Heart left ventricle (tissue), 16 donors: ENCODE measurements around the gene CAMK2N2. TPM values are rescaled to one million over a fixed set of nuclear protein-coding genes. Genes with fewer than 3 reads are reported as not detected.
A peak's percentile ranks its signal among the peaks of the same experiment; 100 is the strongest.
"Not testable (repeated sequence)": the region's sequence is repeated elsewhere in the genome, so short reads cannot be mapped to it uniquely, and the experiment has no call there.

Source experiments
- ATAC-seq, 4 donors: fragments of 200-7000 bp; cut with Tn5 transposase; one replicate each; pipeline ENCODE4 v1.9.1; 2020 to 2022; ENCODE audit warnings: moderate library complexity in 4 of 4, mild to moderate bottlenecking in 3 of 4, moderate number of reproducible peaks in 1 of 4
- DNase-seq, 5 donors: peaks; one replicate each; pipeline ENCODE4 v3.0.0-alpha.2; 2020
- H3K27ac ChIP-seq, 12 donors: fragments of 200-600 bp; sonication (generic) in 4 of 12; one replicate each; pipeline versions ENCODE4 v1.5.0 to v1.8.0; 2016 to 2022; ENCODE audit warnings: mild to moderate bottlenecking in 2 of 12
- H3K27me3 ChIP-seq, 9 donors: fragments of 200-600 bp; sonication (generic) in 2 of 9; one replicate each; pipeline versions ENCODE4 v1.5.1 to v1.8.0; 2016 to 2022; ENCODE audit warnings: mild to moderate bottlenecking in 3 of 9
- H3K36me3 ChIP-seq, 9 donors: fragments of 200-600 bp; sonication (generic) in 2 of 9; one replicate each; pipeline versions ENCODE4 v1.5.0 to v1.8.0; 2018 to 2022; ENCODE audit warnings: mild to moderate bottlenecking in 2 of 9
- H3K4me1 ChIP-seq, 12 donors: fragments of 200-600 bp; sonication (generic) in 4 of 12; one replicate each; pipeline versions ENCODE4 v1.5.0 to v1.8.0; 2016 to 2022; ENCODE audit warnings: mild to moderate bottlenecking in 3 of 12
- H3K4me3 ChIP-seq, 12 donors: fragments of 200-600 bp; sonication (generic) in 4 of 12; one replicate each; pipeline versions ENCODE4 v1.5.0 to v1.8.0; 2017 to 2022; ENCODE audit warnings: mild to moderate bottlenecking in 9 of 12, moderate library complexity in 4 of 12
- H3K9me3 ChIP-seq, 12 donors: fragments of 200-600 bp; sonication (generic) in 4 of 12; one replicate each; pipeline versions ENCODE4 v1.5.0 to v1.8.0; 2016 to 2022; ENCODE audit warnings: mild to moderate bottlenecking in 1 of 12
- POLR2A ChIP-seq, 2 donors: fragments of 450-650 bp; IDR thresholded peaks; one replicate each; pipeline ENCODE4 v1.6.1; 2017; ENCODE audit warnings: antibody characterized with exemption in 2 of 2, mild to moderate bottlenecking in 2 of 2, moderate library complexity in 2 of 2
- WGBS, 4 donors: extraction: QIAGEN DNeasy Blood & Tissue Kit in 2 of 4; methylation state at CpG; one replicate each; pipeline versions ENCODE4 v1.1.5 to v1.1.7; 2013 to 2018; 5-methylcytosine and 5-hydroxymethylcytosine counted together
- intact Hi-C, 10 donors: fragments of 100-400 bp; cut with DNase I; formaldehyde crosslinking; loops; one replicate each; pipeline versions ENCODE4 v1.11.1 to v1.14.2; 2022
- polyA plus RNA-seq, 2 donors: library from polyadenylated mRNA; stranded (reverse); fragments of 200-250 nt; gene quantifications; one replicate each; pipeline ENCODE4 v1.2.3, GENCODE V29; 2013
- total RNA-seq, 9 donors: library from RNA; depleted of rRNA in 2 of 9; stranded (reverse); fragments of >200 nt in 2 of 9; fragmentation: NEBNext Ultra II Directional in 3 of 9; extraction: Animal tissue kit (Norgen Biotek cat#: 25700) in 3 of 9; gene quantifications; one replicate each; pipeline versions ENCODE4 v1.1.0 to v1.2.4, GENCODE V29; 2016 to 2023
- TF ChIP-seq, protein P1 (sequence below), 12 donors: fragments of 200-600 bp; sonication (generic) in 4 of 12; IDR thresholded peaks; one replicate each; pipeline versions ENCODE4 v1.5.0 to v1.8.0; 2018 to 2022; ENCODE audit warnings: antibody characterized with exemption in 12 of 12, mild to moderate bottlenecking in 5 of 12
- donor health status: ischemic (EF 13 %, LVEDD 7.1; RV severe dilation, severe dysfunction).
- donor health status: healthy with polysubstance abuse.
- donor health status: DM: no; HTN: yes; CAD: no.
- donor health status: DM: no; HTN: no; CAD: no.
- donor health status: ischemic (EF 25% LVEDD 6.9; RV normal size, moderate dysfunction).
- donor health status: ischemic (EF 25% LVEDD 5.7; RV mildly dilated, moderate dysfunction).
- donor health status: healthy.
- donor health status: DM: yes; HTN: yes; CAD: no.
- donor health status: ischemic (EF 35%, LVEDD 5.7; RV mildly dilated, moderate dysfunction).
- donor health status: nonischemic (EF 11% LVEDD 7.7; RV severe dilation, severe dysfunction).
- donor health status: DM: yes; HTN: yes; CAD: no.
- donor health status: PGD.
- donor health status: ischemic (EF 29% LVEDD 5.4; RV normal size, mild dysfunction).
- donor health status: nonischemic (EF 23%, LVEDD 6.1; RV moderate dilation, normal function).

Gene CAMK2N2
- total and polyA plus RNA-seq, 11 donors = 0.14 to 0.37 (median 0.26) TPM; not detected in 6

DNA sequence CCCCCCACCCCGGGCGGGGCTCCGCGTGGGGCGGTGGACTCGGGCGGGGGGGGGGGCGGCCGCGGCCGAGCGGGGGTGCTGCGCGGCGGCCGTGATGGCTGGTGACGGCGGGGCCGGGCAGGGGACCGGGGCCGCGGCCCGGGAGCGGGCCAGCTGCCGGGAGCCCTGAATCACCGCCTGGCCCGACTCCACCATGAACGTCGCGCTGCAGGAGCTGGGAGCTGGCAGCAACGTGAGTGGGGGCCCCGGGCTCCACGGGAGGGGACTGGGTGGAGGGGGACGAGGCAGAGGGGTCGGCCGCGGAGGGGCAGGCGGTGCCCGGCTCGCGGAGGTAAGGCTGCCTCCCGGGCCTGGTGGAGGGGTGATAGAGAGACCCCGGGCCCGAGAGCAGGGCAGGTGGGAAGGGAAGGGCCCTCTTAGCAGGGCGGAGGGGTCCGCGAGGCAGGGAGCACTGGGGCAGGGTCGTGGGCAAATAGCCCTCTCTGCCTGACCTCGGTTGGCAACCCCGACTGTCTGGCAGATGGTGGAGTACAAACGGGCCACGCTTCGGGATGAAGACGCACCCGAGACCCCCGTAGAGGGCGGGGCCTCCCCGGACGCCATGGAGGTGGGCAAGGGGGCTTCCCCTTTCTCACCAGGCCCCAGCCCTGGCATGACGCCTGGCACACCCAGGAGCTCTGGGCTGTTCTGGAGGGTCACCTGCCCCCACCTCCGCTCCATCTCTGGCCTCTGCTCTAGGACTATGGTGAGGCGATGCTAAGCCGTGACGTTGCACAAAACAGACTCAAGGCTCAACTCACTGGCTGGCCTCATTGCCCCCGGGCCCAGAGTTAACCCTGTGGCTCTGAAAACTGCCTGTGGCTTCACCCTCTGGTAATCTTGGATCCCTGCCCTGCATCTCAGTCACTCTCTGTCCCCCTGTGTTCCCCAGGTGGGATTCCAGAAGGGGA is 14.9 kb upstream of the CAMK2N2 start, which contains the start of gene ECE2:
Gene ECE2 (plus strand): TSS at position 62 of the 950 bp plus-strand sequence. CDS start 132 bp downstream, at position 194.
- DNase-seq = no peak
- TF ChIP-seq, protein P1, sequence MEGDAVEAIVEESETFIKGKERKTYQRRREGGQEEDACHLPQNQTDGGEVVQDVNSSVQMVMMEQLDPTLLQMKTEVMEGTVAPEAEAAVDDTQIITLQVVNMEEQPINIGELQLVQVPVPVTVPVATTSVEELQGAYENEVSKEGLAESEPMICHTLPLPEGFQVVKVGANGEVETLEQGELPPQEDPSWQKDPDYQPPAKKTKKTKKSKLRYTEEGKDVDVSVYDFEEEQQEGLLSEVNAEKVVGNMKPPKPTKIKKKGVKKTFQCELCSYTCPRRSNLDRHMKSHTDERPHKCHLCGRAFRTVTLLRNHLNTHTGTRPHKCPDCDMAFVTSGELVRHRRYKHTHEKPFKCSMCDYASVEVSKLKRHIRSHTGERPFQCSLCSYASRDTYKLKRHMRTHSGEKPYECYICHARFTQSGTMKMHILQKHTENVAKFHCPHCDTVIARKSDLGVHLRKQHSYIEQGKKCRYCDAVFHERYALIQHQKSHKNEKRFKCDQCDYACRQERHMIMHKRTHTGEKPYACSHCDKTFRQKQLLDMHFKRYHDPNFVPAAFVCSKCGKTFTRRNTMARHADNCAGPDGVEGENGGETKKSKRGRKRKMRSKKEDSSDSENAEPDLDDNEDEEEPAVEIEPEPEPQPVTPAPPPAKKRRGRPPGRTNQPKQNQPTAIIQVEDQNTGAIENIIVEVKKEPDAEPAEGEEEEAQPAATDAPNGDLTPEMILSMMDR (IDR thresholded peaks at IDR 0.05) = no peak
- TF ChIP-seq POLR2A (IDR thresholded peaks at IDR 0.05) = no peak
- Histone ChIP-seq H3K36me3 (no peaks in the 10 kb centered on the region), H3K27me3 (peaks cover 7 to 43% (median 13%) of the 10 kb centered on the region in 9 donors), H3K27ac (no peak within 1 kb of the TSS), H3K4me1 (peaks cover 0 to 9% (median 0%) of the 10 kb centered on the region in 12 donors), H3K4me3 (peak within 1 kb of the TSS in 3 of 12 donors; percentile 6 to 39 (median 28)), H3K9me3 (no peaks in the 10 kb centered on the region)
- WGBS, 4 donors = 8 to 20% (median 12%) methylated on average over 26 to 65 of the region's 65 CpGs
- intact Hi-C loops = no loop called here
- peak in 2 of 4 donors; percentile 41 to 68 for ATAC-seq

DNA sequence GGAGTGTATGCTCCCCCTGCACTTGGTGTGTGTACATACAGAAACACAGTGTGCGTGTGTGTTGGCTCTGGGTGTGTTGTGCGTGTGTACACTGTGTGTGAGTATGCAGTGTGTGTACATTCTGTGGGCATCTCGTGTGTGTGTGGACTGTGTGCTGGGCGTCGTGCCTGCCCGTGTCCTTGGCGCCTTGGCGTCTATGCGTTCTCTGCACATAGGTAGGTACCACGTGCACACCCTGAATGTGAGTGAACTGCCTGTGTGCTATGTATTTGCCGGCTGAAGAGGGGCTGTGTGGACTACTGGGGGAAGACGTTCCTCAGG is 14.0 kb upstream of the CAMK2N2 start:
- intact Hi-C loops = no loop called here
- WGBS, 4 donors = 67 to 72% (median 70%) methylated on average over 12 of the region's 12 CpGs
- H3K4me1 ChIP-seq = peaks cover 0 to 9% (median 0%) of the 10 kb centered on the region in 12 donors
- no peaks in the 10 kb centered on the region for H3K36me3 ChIP-seq
- H3K9me3 ChIP-seq = no peaks in the 10 kb centered on the region
- TF ChIP-seq POLR2A (IDR thresholded peaks at IDR 0.05) = no peak
- TF ChIP-seq, protein P1 (IDR thresholded peaks at IDR 0.05) = no peak
- DNase-seq (no peak), ATAC-seq (peak in 1 of 4 donors; percentile 12)
- no peak overlapping the region for H3K27ac ChIP-seq
- peaks cover 7 to 44% (median 13%) of the 10 kb centered on the region in 9 donors for H3K27me3 ChIP-seq
- no peak overlapping the region for H3K4me3 ChIP-seq

DNA sequence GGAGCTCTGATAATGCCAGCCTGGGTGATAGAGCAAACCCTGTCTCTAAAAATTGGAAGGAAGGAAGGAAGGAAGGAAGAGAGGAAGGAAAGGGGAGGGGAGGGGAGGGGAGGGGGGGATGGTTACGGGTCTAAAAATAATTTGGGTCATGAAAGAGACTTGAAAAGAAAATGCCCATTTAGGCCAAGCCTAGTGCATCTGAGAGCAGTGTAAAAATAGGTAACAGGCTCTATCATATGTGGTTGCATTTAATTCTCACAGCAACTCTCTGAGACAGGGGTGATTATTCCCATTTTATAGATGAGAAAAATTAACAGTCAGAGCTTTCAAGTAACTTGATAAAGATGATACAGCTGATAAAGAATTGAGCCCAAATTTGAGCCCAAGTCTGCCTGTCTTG is 10.9 kb upstream of the CAMK2N2 start:
- Histone ChIP-seq H3K27me3 (peaks cover 9 to 55% (median 13%) of the 10 kb centered on the region in 9 donors), H3K9me3 (no peaks in the 10 kb centered on the region), H3K27ac (no peak overlapping the region), H3K4me3 (no peak overlapping the region), H3K36me3 (no peaks in the 10 kb centered on the region), H3K4me1 (peaks cover 0 to 9% (median 0%) of the 10 kb centered on the region in 12 donors)
- DNase-seq (no peak), ATAC-seq (no peak)
- WGBS, 4 donors = 22 to 49% (median 31%) methylated on average over 1 of the region's 1 CpG
- no peak for TF ChIP-seq POLR2A (IDR thresholded peaks at IDR 0.05)
- TF ChIP-seq, protein P1 (IDR thresholded peaks at IDR 0.05) = no peak
- intact Hi-C loops = no loop called here

DNA sequence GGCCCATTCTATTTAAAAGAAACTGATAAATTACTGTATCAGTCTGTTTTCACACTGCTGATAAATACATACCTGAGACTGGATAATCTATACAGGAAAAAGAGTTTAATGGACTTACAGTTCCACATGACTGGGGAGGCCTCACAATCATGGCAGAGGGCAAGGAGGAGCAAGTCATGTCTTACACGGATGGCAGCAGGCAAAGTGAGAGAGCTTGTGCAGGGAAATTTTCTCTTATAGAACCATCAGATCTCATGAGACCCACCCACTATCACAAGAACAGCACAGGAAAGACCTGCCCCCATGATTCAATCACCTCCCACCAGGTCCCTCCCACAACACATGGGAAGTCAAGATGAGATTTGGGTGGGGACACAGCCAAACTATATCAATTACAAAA is 5.9 kb upstream of the CAMK2N2 start:
- not testable (repeated sequence) for ATAC-seq, DNase-seq, H3K27ac ChIP-seq, H3K36me3 ChIP-seq, H3K4me1 ChIP-seq, H3K9me3 ChIP-seq, H3K4me3 ChIP-seq
- intact Hi-C loops = loop anchor here in 1 of 10 donors (10.0 kb wide), 1 partner anchor 222 kb away; no protein-coding TSS in a partner anchor
- peaks cover 10 to 61% (median 31%) of the 10 kb centered on the region in 9 donors for H3K27me3 ChIP-seq
- 85 to 92% (median 87%) methylated on average over 1 of the region's 1 CpG for WGBS, 4 donors
